Transverse colon (tissue), 4 donors: ENCODE results near the gene STRADA. TPM values are rescaled to one million over a fixed set of nuclear protein-coding genes. Genes with fewer than 3 reads are reported as not detected.

Experiments
- DNase-seq: peaks from one replicate; pipeline ENCODE4 v3.0.0-alpha.2; 2019
- H3K27ac ChIP-seq, 4 donors: fragments of 200-600 bp; sonication (generic); 2 replicates each; pipeline ENCODE4 v1.5.1; 2016 to 2018; ENCODE audit warnings: inconsistent platforms in 4 of 4
- H3K27me3 ChIP-seq: fragments of 200-600 bp; sonication (generic); 2 replicates; pipeline ENCODE4 v1.5.1; 2017; ENCODE audit warnings: inconsistent platforms
- H3K36me3 ChIP-seq, 4 donors: fragments of 200-600 bp; sonication (generic); 2 replicates each; pipeline ENCODE4 v1.5.1; 2017 to 2019; ENCODE audit warnings: inconsistent platforms in 4 of 4
- H3K4me1 ChIP-seq, 4 donors: fragments of 200-600 bp; sonication (generic); 2 replicates each; pipeline ENCODE4 v1.5.1; 2017 to 2020; ENCODE audit warnings: inconsistent platforms in 4 of 4
- H3K4me3 ChIP-seq, 4 donors: fragments of 200-600 bp; sonication (generic); 1 replicate in 1 of 4; 2 replicates in 3 of 4; pipeline versions ENCODE4 v1.5.1 to v1.6.1; 2017 to 2019; ENCODE audit warnings: inconsistent platforms in 4 of 4
- H3K9me3 ChIP-seq, 2 donors: fragments of 200-600 bp; sonication (generic); 2 replicates each; pipeline ENCODE4 v1.5.1; 2017 to 2019; ENCODE audit warnings: inconsistent platforms in 2 of 2
- CTCF ChIP-seq, 5 experiments: fragments of 200-600 bp in 3 of 5; fragments of 450-650 bp in 2 of 5; sonication (generic) in 3 of 5; IDR thresholded peaks; 1 replicate in 2 of 5; 2 replicates in 3 of 5; pipeline ENCODE4 v1.5.1; 2016 to 2017; ENCODE audit warnings: antibody characterized with exemption in 5 of 5, inconsistent platforms in 3 of 5, mild to moderate bottlenecking in 2 of 5, moderate library complexity in 1 of 5
- EP300 ChIP-seq: sonication (generic); formaldehyde crosslinking; IDR thresholded peaks from one replicate; pipeline ENCODE4 v1.6.1; 2017; ENCODE audit warnings: antibody characterized with exemption, low read depth
- POLR2A ChIP-seq: fragments of 450-650 bp; IDR thresholded peaks from one replicate; pipeline ENCODE4 v1.6.1; 2016; ENCODE audit warnings: antibody characterized with exemption, mild to moderate bottlenecking, moderate library complexity
- POLR2AphosphoS5 ChIP-seq, 3 donors: sonication (generic); formaldehyde crosslinking; IDR thresholded peaks; one replicate each; pipeline ENCODE4 v1.6.1; 2016; ENCODE audit warnings: antibody characterized with exemption in 3 of 3
- WGBS, 2 donors: methylation state at CpG; one replicate each; pipeline ENCODE4 v1.1.5; 2018; ENCODE audit warnings: low coverage in 1 of 2; 5-methylcytosine and 5-hydroxymethylcytosine counted together
- in situ Hi-C, 4 donors: fragments of 200-750 bp; cut with MboI; loops; one replicate each; pipeline versions ENCODE4 v1.15.0 to v1.15.1; 2017; ENCODE audit warnings: low sequenced_read_pairs in 3 of 4, low pct_ligation_motif_present in 1 of 4, low pct_unique_long_range_greater_than_20kb in 1 of 4
- intact Hi-C: fragments of 100-400 bp; cut with DNase I; formaldehyde crosslinking; loops from one replicate; pipeline ENCODE4 v1.15.1; 2023; ENCODE audit warnings: low total_unique reads
- total RNA-seq, 4 donors: library from RNA; depleted of rRNA; stranded (reverse); fragments of >200 nt; gene quantifications; one replicate each; pipeline ENCODE4 v1.1.0, GENCODE V29; 2016

STRADA gene
- total RNA-seq = 10 to 100 TPM; 23.1 to 37.8 (median 33.8) TPM

- in situ Hi-C loops (no loop called here), intact Hi-C loops (no loop called here)
- H3K9me3 ChIP-seq = no peaks in the 10 kb centered on the region
- H3K27me3 ChIP-seq = no peaks in the 10 kb centered on the region
- TF ChIP-seq CTCF (IDR thresholded peaks at IDR 0.05) (peak in 1 of 5 experiments; percentile 15), POLR2A (peak; percentile 95), EP300 (no peak), POLR2AphosphoS5 (IDR thresholded peaks at IDR 0.05) (peak; percentile 86 to 96 (median 94))
- DNase-seq = peak; percentile 99
- 0% methylated on average over 2 to 51 of the region's 61 CpGs for WGBS, 2 donors
- peaks cover 0 to 11% (median 5%) of the 10 kb centered on the region in 4 donors for H3K36me3 ChIP-seq
- H3K4me3 ChIP-seq = peak within 1 kb of the TSS; percentile 77 to 99 (median 86)
- H3K4me1 ChIP-seq = peaks cover 0 to 18% (median 7%) of the 10 kb centered on the region in 4 donors
- H3K27ac ChIP-seq = peak within 1 kb of the TSS; percentile 97 to 100 (median 99)
Observed at GRCh38 chr17:63741408-63742173, at the start of gene STRADA. STRADA (minus strand) TSS chr17:63741799; CDS start chr17:63728369, 13,430 bp downstream.

- H3K36me3 ChIP-seq = peaks cover 0 to 73% (median 26%) of the 10 kb centered on the region in 4 donors
- H3K27ac ChIP-seq = no peak overlapping the region
- in situ Hi-C loops (no loop called here), intact Hi-C loops (no loop called here)
- H3K9me3 ChIP-seq = no peaks in the 10 kb centered on the region
- H3K4me1 ChIP-seq = peaks cover 0 to 6% (median 0%) of the 10 kb centered on the region in 4 donors
- TF ChIP-seq POLR2AphosphoS5 (IDR thresholded peaks at IDR 0.05) (no peak), CTCF (IDR thresholded peaks at IDR 0.05) (no peak), POLR2A (no peak), EP300 (no peak)
- no peaks in the 10 kb centered on the region for H3K27me3 ChIP-seq
- no peak overlapping the region for H3K4me3 ChIP-seq
- 89 to 95% methylated on average over 6 of the region's 6 CpGs for WGBS, 2 donors
- no peak for DNase-seq
Observed at GRCh38 chr17:63790057-63790456, 48.5 kb upstream of the STRADA start.

- no peak overlapping the region for H3K4me3 ChIP-seq
- TF ChIP-seq POLR2A (no peak), POLR2AphosphoS5 (IDR thresholded peaks at IDR 0.05) (no peak), CTCF (IDR thresholded peaks at IDR 0.05) (no peak), EP300 (no peak)
- in situ Hi-C loops = no loop called here
- H3K27ac ChIP-seq = no peak overlapping the region
- WGBS, 2 donors = 87 to 94% methylated on average over 8 to 13 of the region's 13 CpGs
- intact Hi-C loops = no loop called here
- H3K36me3 ChIP-seq = peaks cover 0 to 47% (median 12%) of the 10 kb centered on the region in 4 donors
- DNase-seq = no peak
- H3K4me1 ChIP-seq = peaks cover 0 to 11% (median 2%) of the 10 kb centered on the region in 4 donors
- no peaks in the 10 kb centered on the region for H3K27me3 ChIP-seq
- H3K9me3 ChIP-seq = no peaks in the 10 kb centered on the region
Observed at GRCh38 chr17:63786971-63787711, 45.5 kb upstream of the STRADA start.

- peaks cover 0 to 37% (median 10%) of the 10 kb centered on the region in 4 donors for H3K36me3 ChIP-seq
- no peak overlapping the region for H3K4me3 ChIP-seq
- 83 to 100% methylated on average over 1 of the region's 1 CpG for WGBS, 2 donors
- in situ Hi-C loops = no loop called here
- H3K9me3 ChIP-seq = no peaks in the 10 kb centered on the region
- DNase-seq = no peak
- H3K27me3 ChIP-seq = no peaks in the 10 kb centered on the region
- no peak for TF ChIP-seq CTCF (IDR thresholded peaks at IDR 0.05)
- no peak for TF ChIP-seq POLR2A
- no peak for TF ChIP-seq POLR2AphosphoS5 (IDR thresholded peaks at IDR 0.05)
- H3K27ac ChIP-seq = no peak overlapping the region
- intact Hi-C loops = no loop called here
- peaks cover 0 to 12% (median 2%) of the 10 kb centered on the region in 4 donors for H3K4me1 ChIP-seq
Observed at GRCh38 chr17:63786117-63786516, 44.5 kb upstream of the STRADA start.
